Stimulated activated naive CD8-positive, alpha-beta T cell treated with anti-CD3 and anti-CD28 coated beads, Interleukin-15, Interleukin-2, amounts not matched to agents 100 U/mL and 50 U/mL, for 24 hours (primary cell): Measurements from ENCODE around the gene SLC25A13.
"Not testable (repeated sequence)": the region's sequence is repeated elsewhere in the genome, so short reads cannot be mapped to it uniquely, and the experiment has no call there.

Experiments used
- ATAC-seq: fragments of 150-1000 bp; cut with Tn5 transposase; one replicate; pipeline ENCODE4 v1.10.0; 2021
- DNase-seq: peaks from one replicate; pipeline ENCODE4 v3.0.0; 2021

SLC25A13 gene

DNA sequence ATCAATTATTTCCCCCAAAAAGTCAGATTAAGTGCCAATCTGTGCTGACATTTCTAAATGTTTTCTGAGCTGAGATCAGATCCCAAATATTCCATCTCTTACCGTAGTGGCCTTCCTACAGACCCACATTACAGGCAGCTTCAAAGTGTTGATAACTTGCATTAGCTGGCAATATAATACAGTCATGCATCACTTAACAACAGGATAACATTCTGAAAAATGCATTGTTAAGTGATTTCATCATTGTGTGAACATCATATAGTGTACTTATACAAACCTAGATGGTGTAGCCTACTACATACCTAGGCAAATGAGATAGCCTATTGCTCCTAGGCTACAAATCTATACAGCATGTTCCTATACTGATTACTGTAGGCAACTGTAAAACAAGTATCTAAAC lies 22.4 kb downstream of the SLC25A13 start:
- ATAC-seq, result no peak
- no peak for DNase-seq

GRCh38 chr7:96297876-96298275 lies 24.0 kb downstream of the SLC25A13 start:
- ATAC-seq (no peak), DNase-seq (no peak)

GRCh38 chr7:96297446-96297845 lies 24.5 kb downstream of the SLC25A13 start:
- not testable (repeated sequence) for ATAC-seq, DNase-seq

DNA sequence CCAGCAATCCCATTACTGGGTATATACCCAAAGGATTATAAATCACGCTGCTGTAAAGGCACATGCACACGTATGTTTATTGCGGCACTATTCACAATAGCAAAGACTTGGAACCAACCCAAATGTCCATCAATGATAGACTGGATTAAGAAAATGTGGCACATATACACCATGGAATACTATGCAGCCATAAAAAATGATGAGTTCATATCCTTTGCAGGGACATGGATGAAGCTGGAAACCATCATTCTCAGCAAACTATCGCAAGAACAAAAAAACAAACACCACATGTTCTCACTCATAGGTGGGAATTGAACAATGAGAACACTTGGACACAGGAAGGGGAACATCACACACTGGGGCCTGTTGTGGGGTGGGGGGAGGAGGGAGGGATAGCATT lies 28.0 kb downstream of the SLC25A13 start:
- not testable (repeated sequence) for DNase-seq, ATAC-seq

DNA sequence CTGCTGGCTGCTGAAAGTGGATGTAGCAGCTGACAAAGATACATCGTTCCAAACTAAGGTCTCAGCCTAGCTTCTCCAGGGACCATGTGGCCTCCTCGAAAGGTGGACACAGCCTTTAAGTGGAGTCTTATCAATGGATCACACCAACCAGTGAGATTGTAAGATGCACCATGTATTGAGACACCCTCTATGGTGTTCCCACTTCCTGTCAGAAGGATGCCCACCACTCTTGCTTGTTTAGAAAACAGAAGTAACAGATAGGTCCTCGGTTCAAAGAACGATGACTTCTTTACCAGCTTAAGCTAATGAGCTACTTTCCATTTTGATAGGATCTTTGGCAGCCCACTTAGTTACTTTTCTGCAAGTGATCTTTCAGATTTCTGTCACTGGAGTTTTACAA lies 34.3 kb downstream of the SLC25A13 start:
- DNase-seq, result no peak
- ATAC-seq, result no peak

- ATAC-seq, result no peak
Observed at GRCh38 chr7:96287132-96287531, 34.8 kb downstream of the SLC25A13 start.

GRCh38 chr7:96285579-96285978 lies 36.3 kb downstream of the SLC25A13 start:
- peak; percentile 48 for ATAC-seq
- no peak for DNase-seq

More at GRCh38 chr7:96287132-96287531, 34.8 kb downstream of the SLC25A13 start:
- no peak for DNase-seq

GRCh38 chr7:96284835-96285234 lies 37.1 kb downstream of the SLC25A13 start:
- no peak for DNase-seq

GRCh38 chr7:96284240-96284639 lies 37.7 kb downstream of the SLC25A13 start:
- DNase-seq (no peak), ATAC-seq (no peak)

More at GRCh38 chr7:96284835-96285234, 37.1 kb downstream of the SLC25A13 start:
- peak; percentile 90 for ATAC-seq

DNA sequence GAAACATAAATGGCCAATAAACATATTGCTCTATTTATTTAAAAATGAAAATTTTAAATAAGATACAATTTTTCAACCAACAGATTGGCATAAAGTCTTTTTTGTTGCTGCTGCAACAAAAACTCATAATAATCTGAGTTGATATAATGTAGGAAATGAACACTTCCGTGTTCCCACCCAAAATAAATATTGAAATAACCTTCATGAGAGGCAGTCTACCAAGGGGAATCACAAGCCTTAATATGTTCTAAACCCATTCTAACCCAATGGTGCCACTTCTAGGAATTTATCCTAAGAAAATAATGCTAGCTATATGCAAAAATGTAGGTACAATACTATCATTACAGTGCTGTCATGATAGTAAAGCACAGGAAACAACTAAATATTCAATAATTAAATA lies 39.1 kb downstream of the SLC25A13 start:
- DNase-seq, result no peak
- ATAC-seq, result no peak

DNA sequence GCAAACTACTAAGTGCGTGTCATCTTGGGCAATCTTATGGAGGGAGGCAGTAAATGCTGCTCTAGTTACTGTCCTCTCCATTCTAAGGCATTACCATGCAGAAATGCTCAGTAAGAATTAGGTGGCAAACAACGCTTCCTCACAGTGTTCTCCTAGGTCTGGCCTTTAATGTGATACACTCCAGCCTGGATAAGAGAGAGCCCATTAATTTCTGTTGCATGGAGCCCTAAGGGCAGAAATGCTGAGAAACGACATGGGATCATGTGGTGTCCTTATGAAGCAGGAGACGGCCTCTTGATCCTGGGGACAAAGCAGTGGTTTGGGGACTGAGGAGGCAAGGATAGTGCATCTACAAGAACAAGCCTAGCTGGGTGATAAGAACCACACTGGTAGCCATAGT lies 44.0 kb downstream of the SLC25A13 start:
- no peak for DNase-seq
- no peak for ATAC-seq

GRCh38 chr7:96276019-96276418 lies 45.9 kb downstream of the SLC25A13 start:
- DNase-seq (no peak), ATAC-seq (no peak)

GRCh38 chr7:96273716-96274115 lies 48.2 kb downstream of the SLC25A13 start:
- DNase-seq (no peak), ATAC-seq (no peak)

- DNase-seq (no peak), ATAC-seq (no peak)
Observed at GRCh38 chr7:96269246-96269994, 52.5 kb downstream of the SLC25A13 start.

DNA sequence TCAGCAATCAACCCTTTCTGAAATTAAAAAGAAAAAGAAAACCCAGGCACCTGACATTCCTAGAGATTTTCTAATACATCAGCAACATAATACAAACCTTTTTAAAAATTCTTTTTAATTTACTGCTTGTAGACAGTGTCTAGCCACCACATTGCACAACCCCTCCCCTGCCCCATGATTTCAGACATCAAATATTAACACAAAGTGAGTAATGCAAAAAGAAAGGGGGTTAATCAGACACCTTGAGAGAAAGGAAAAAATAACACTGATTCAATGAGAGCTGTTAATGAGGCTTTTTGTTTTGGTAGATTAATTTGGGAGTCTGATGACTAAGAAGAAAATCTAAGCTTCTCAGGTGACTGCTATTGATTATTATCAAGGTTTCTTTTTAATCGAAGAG lies 55.3 kb downstream of the SLC25A13 start:
- DNase-seq (no peak), ATAC-seq (no peak)

- DNase-seq (no peak), ATAC-seq (no peak)
Observed at GRCh38 chr7:96266015-96266414, 55.9 kb downstream of the SLC25A13 start.

DNA sequence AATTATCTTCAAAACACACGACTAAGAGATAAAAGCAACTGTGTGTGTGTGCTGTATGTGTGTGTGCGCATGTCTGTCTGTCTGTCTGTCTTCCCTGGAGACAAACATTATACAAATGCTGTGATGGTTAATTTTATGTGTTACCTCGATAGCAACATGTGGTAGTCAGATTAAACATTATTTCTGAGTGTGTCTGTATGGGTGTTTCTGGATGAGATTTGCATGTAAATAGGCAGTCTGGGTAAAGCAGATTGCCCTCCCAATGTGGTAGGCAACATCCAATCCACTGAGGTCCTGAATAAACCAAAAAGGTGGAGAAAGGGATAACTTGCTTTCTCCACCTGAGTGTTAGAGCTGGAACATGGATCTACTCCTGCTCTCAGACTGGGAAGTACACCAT lies 67.9 kb downstream of the SLC25A13 start:
- no peak for DNase-seq
- ATAC-seq, result no peak

DNA sequence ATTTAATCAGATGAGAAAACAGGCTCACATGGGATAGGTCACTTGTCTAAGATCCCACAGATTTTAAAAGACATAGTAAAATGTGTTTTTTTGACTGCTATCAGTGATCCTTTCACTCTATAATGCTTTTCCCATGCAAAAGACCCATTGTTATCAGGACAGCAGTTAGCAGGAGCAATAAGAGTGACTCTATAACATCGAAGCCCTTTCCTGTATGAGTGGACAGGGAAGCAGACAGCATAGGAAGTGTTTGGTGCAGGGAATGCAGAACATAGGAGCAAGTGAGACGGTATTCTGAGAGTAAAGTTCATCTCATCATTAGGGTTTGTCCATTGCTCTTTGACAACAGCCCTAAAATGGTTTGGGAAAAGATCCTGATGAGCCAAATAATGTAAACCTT lies 68.5 kb downstream of the SLC25A13 start:
- DNase-seq (no peak), ATAC-seq (no peak)

- DNase-seq (no peak), ATAC-seq (no peak)
Observed at GRCh38 chr7:96250776-96251361, 71.0 kb downstream of the SLC25A13 start.

GRCh38 chr7:96248405-96248804 lies 73.5 kb downstream of the SLC25A13 start:
- DNase-seq (no peak), ATAC-seq (no peak)

DNA sequence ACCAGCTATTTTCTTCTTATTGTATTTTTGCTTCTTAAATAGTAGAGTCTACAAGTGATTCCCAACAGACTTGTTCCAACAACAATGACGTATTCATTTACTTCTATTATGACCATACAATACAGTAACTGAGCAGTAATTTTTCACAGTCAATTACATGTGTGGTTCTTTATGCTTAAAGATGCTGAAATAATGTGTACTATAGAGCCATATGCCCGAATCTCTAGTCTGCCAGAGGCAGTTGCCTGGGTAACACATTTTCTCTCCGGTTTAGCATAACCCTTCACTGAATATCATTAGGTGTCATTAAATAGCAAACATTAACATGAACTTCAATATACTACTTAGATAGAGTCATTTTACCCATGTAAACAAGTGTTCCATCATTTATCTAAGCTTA lies 75.0 kb downstream of the SLC25A13 start:
- no peak for ATAC-seq
- no peak for DNase-seq

DNA sequence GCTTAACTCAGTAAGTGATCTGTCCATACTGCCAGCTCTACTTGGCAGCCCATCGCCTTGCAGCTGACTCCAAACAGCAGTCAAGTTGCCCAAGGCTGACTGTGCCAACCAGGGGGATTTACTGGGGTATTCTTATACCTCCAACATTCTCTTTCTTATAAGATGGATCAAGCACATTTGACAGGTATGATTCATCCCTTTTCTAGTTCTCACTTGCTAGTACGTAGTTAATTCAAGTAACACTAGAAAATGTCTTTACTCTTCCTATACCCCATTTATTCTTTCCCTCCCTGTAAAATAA lies 77.0 kb downstream of the SLC25A13 start:
- no peak for DNase-seq
- no peak for ATAC-seq

DNA sequence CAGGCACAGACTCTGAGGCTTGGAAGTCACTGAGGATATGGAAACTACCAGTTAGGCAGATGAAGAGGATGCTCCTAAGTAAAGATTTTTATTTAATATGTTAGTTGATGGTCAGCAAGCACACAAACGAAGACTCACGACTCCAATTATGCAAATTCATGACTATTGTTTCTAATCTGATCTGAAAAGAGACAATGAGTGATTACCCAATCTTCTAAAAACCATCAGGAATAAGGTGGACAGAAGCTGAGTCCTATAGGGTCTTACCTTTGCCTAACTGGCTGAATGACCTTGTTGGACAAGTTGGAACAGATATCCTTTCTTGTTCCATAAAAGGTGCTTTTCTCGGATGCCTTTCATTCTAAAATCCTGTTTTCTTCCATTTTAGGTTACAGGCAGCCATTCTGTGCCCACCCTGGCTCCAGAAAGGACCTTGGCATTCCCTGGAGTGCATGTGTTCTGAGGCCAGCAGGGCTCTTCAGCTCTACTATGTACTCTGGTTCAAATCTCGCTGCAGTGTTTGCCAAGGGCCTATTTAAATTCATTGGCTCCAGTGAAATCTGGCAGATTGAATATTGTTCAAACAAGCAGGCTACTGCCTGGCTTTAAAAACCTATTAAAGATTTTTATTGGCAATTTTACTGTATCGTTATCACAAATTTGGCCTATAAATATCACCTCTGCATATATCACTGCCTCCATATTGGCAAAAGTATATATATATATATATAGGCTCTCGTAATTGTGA lies 77.5 kb downstream of the SLC25A13 start:
- ATAC-seq (no peak), DNase-seq (no peak)
